GM12874 (cell line): ENCODE results near the gene MMP28.
A peak's percentile ranks its signal among the peaks of the same experiment; 100 is the strongest.

ENCODE experiments used
- TF ChIP-seq, protein P1 (sequence below): IDR thresholded peaks from 2 replicates; pipeline ENCODE4 v1.5.1; 2011; ENCODE audit warnings: low read depth, mild to moderate bottlenecking, control low read depth, low read length, moderate library complexity; ENCODE audit not compliant: insufficient read depth

MMP28 gene

DNA sequence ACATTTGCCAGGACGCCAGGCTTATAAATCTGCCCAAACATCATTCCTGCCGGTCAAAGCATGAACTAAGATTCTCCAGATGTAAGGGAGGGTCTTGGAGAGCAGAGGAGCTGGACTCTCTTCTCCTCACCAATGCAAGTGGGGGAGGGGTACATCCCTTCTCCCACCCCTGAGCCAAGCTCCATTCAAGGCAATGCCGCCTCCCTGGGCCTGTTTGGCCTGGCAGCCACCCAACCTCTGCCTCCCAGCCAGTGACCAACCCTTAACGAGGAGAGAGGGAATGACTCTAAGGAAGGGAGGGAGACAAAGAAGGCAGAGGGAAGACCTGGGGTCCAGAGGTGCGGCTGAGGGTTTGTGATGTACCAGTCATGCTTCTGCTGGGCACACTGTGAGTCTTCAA is 20.9 kb downstream of the MMP28 start:
- TF ChIP-seq, protein P1, sequence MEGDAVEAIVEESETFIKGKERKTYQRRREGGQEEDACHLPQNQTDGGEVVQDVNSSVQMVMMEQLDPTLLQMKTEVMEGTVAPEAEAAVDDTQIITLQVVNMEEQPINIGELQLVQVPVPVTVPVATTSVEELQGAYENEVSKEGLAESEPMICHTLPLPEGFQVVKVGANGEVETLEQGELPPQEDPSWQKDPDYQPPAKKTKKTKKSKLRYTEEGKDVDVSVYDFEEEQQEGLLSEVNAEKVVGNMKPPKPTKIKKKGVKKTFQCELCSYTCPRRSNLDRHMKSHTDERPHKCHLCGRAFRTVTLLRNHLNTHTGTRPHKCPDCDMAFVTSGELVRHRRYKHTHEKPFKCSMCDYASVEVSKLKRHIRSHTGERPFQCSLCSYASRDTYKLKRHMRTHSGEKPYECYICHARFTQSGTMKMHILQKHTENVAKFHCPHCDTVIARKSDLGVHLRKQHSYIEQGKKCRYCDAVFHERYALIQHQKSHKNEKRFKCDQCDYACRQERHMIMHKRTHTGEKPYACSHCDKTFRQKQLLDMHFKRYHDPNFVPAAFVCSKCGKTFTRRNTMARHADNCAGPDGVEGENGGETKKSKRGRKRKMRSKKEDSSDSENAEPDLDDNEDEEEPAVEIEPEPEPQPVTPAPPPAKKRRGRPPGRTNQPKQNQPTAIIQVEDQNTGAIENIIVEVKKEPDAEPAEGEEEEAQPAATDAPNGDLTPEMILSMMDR, result no peak

DNA sequence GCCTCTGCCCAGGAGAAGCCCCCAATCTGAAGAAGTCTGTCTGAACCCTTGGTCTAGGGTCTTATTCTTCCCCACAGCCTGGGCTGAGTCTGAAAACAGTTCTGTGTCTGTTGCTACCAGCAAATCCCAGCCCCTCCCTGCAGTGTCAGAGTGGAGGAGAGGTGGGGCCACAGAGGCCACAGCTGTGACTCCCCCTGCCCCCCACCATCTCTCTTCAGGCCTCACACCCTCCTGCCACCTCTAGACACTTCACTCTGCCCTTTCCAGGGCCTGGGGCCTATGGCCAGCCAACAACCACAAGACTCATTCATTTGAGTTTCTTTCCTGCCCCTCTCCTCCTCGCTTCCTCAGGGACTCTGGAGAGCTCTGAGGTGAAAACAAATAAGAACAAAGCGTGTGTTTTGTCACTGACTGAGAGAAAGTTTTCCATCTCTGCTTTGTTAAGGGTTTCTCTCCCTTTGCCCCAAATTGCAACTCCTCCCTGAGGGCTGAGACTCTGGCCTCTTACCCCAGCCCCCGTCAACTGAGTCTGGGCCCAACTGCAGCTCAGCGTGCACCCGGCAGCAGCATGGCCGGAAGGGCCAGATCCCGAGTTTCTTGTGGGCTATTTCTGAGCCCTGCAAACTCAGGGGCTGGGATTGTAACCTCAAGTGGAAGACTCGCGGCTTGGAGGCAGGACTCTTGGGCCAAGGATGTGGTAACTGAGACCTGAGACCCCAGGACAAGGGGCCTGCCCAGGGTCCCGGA is 21.6 kb downstream of the MMP28 start:
- TF ChIP-seq, protein P1, result no peak

DNA sequence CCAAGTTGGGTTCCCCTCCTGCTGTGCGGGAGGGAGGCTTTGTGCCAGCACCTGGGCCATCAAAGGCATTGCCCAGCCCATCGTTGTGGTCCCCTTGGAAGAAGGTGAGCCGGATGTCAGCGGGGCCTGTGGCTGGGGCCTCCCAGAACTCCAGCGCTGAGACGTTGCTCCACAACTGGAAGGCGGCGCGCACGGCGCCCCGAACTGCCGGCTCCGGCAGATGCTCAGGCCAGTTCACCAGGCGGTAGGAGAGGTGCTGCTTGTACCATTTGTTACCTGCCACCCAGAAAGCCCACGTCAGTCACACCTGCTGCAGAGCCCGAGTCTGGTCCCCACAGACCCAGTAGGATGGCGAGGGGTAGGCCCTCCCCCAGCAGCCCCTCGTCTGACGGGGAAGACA is 22.3 kb downstream of the MMP28 start:
- TF ChIP-seq, protein P1, result no peak

DNA sequence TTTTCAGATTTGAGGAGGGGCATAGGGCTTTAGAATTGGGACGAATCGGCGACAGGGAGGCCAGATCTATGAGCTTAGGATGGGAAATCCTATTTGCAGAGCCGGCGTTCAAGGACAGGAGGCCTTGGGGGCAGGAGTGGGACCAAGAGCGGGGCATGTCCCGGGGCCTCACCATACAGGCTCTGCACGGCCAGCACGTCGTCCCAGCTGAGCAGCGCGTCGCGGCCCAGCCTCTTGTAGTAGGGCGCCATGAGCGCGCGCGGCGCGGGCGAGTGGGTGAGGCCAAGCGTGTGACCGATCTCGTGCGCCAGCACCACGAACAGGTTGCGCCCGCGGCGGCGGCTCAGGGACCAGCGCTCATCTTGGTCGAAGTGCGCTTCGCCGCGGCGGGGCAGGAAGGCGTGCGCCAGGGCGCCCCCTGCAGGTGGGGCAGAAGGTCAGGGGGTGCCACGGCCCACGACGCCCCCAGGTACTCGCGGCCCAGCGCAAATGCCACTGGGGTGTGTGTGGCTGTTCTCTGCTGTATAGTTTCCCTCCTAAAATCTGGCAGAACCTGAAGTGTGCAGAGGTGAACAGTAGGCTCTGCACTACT is 25.4 kb downstream of the MMP28 start:
- TF ChIP-seq, protein P1, result peak; percentile 38

DNA sequence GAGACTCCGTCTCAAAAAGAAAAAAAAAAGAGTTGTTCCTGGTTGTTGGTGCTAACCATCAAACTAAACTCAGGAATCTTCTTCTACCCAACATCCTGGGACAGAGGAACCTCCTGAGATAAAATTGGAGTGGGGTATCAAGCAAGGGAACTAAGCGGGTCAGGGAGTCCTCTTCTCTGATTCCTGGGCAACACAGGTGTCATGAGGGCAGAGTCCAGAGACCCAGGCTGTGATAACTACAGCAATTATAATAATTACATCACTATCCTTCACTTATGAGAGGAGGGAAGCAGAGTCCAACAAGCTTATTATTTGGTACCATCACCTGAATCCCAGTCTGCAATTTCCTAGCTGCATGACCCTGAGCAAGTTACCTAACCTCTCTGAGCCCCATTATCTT is 26.6 kb downstream of the MMP28 start:
- TF ChIP-seq, protein P1, result no peak

GRCh38 chr17:35766903-35767510 is 28.4 kb downstream of the MMP28 start:
- TF ChIP-seq, protein P1, result peak; percentile 40

DNA sequence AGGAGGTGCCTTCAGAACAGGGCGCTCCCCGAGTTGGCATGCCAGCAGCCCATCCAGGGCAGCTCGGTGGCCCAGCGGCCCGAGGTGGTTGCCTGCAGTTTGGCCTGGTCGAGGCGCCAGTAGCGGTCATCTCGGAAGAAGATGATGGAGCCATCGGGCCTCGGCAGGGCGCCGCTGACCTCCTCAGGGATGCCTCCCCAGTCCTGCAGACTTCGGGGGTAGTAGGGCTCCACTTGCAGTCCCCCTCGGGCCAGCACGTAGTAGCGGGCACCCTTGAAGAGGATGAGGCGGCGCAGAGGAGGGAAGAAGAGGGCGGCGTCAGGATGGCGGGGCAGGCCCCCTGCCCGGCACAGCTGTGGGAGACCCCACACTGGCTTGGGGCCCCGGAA is 29.0 kb downstream of the MMP28 start:
- TF ChIP-seq, protein P1, result no peak
